HG02610 (cell line): ENCODE measurements around the gene RNF214.
"Not testable (repeated sequence)": the region's sequence is repeated elsewhere in the genome, so short reads cannot be mapped to it uniquely, and the experiment has no call there.

Experiments used
- ATAC-seq: cut with Tn5 transposase; IDR thresholded peaks from one replicate; pipeline ENCODE4 v1.9.1; 2021; ENCODE audit warnings: mild to moderate bottlenecking, moderate library complexity; ENCODE audit not compliant: unreplicated experiment

RNF214 gene

GRCh38 chr11:117232092-117232878 is at the start of gene RNF214:
Gene RNF214, plus strand, starts transcription at chr11:117232671. Its CDS starts 1,602 bp downstream, at chr11:117234273.
- peak; percentile 65 for ATAC-seq

DNA sequence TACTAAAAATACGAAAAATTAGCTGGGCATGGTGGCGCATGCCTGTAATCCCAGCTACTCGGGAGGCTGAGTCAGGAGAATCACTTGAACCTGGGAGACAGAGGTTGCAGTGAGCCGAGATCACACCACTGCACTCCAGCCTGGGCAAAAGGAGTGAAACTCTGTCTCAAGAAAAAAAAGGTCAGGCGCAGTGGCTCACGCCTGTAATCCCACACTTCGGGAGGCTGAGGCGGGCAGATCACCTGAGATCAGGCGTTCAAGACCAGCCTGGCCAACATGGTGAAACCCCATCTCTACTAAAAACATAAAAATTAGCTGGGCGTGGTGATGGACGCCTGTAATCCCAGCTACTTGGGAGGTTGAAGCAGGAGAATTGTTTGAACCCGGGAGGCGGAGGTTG is 49.3 kb upstream of the RNF214 start:
- ATAC-seq, result not testable (repeated sequence)

DNA sequence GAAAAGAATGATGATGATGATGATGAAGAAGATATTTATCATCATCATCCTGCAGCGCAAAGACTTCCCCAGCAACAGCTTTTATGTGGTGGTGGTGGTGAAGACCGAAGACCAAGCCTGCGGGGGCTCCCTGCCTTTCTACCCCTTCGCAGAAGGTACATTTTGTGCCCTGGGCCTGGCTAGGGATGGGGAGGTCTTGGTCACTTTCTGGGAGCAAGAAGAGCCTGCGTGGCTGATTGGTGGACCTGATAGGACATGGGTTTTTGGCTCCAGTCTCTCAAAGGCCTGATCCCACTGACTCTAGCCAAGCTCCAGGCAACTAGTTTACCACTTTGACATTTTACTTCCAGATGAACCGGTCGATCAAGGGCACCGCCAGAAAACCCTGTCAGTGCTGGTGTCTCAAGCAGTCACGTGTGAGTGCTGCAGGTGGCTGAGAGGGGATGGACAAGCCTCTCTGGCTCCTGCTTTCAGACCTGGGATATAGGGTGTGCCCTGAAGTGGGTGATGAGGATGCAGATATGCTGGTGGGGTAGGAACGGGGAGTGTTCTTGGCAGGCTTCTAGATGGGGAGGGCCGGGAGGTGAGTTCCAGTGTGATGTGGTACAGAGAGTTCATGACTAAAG is 48.6 kb upstream of the RNF214 start:
- no peak for ATAC-seq

- no peak for ATAC-seq
These were observed 46.6 kb upstream of the RNF214 start for GRCh38 chr11:117185736-117186430.

- ATAC-seq, result no peak
These were observed 46.1 kb upstream of the RNF214 start for GRCh38 chr11:117186431-117186761.

DNA sequence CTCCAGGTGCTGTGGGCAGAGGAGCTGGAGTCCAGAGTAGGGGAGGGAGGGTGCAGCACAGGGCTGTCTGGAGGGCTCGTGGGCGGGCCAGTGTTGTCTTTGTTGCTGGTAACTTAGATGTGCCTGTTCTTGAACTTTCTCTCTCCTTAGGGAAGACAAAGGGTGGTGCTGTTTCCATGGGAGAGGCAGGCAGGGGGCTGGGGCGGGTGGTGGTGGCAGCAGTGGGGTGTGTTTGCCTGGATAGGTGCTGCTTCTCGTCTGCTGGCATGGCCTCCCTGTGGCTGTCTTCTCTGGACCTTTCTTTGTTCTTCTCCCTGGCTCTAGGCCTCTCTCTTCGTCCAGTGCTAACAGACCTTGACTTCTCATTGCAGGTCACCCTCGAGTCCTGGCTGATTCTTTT is 45.5 kb upstream of the RNF214 start:
- ATAC-seq, result no peak

DNA sequence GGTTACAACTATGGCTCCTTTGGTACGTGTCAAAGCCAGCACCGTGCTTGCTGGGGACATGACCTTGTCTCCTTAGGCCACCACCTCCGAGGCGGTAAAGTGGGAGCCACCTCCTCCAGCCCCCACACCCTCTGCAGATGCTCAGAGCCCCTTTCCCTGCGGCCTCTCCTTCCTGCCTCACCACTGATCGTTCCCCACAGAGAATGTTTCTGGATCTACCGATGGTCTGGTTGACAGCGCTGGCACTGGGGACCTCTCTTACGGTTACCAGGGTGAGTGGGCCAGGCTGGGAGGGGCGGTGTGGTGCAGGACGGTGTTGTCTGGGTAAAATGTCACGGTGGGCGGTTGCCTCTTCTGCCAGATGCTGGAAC is 45.1 kb upstream of the RNF214 start:
- ATAC-seq, result no peak

DNA sequence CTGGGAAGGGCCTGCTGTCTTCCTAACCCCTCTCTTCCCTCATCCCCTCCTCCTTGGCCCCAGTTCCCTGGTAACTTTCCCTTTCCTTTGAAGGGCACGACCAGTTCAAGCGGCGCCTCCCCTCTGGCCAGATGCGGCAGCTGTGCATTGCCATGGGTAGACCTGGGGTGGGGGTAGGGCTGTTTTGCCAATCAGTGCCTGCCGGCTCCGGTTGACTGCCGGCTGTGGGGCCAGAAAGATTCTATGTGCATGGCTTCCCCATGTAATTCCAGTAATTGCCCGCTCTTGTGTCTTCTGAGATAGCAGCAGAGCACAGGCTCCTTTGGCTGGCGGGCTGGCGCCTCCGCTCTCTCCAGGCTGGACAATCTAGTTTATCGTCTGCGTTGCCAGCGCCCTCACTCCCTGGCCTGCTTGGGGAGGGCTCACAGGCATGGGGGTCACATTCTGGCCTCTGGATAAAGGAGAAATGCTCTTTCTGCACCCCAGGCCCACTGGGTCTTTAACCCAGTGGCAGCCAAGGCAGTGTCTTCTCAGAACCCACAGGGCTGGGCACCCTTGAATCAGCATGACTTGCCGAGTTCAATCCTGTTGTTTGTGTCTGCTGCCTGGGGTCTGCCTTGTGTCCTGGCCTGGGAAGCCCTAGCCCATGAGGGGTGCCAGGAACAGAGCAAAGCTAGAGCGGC is 44.5 kb upstream of the RNF214 start:
- no peak for ATAC-seq

GRCh38 chr11:117188620-117189081 is 43.8 kb upstream of the RNF214 start:
- no peak for ATAC-seq

- ATAC-seq, result peak; percentile 61
These were observed 43.1 kb upstream of the RNF214 start for GRCh38 chr11:117189191-117189940.

- ATAC-seq, result no peak
These were observed 42.4 kb upstream of the RNF214 start for GRCh38 chr11:117189941-117190544.

DNA sequence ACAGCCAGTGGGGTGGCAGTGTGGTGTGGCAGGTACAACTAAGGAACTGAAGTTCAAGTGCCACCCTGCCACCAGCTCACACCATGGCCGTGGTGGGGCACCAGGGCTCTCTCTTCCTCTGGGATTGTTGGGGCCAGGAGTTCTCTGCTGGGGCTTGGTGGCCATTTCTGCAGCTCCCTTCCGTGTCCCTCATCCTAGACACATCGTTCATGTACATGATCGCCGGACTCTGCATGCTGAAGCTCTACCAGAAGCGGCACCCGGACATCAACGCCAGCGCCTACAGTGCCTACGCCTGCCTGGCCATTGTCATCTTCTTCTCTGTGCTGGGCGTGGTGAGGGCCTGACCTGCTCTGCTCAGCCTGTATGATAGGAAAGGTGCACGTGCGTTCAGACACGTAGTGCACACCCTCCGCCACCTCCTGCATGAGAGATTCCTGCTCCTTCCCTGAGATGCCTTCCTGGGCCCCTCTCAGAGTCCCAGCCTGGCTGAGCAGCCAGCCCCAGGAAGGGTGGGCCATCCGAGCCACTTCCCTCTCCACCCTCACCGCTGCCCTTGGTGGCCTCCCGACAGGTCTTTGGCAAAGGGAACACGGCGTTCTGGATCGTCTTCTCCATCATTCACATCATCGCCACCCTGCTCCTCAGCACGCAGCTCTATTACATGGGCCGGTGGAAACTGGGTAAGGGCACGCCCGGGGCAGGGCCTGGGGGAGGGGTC is 40.6 kb upstream of the RNF214 start:
- ATAC-seq, result no peak

DNA sequence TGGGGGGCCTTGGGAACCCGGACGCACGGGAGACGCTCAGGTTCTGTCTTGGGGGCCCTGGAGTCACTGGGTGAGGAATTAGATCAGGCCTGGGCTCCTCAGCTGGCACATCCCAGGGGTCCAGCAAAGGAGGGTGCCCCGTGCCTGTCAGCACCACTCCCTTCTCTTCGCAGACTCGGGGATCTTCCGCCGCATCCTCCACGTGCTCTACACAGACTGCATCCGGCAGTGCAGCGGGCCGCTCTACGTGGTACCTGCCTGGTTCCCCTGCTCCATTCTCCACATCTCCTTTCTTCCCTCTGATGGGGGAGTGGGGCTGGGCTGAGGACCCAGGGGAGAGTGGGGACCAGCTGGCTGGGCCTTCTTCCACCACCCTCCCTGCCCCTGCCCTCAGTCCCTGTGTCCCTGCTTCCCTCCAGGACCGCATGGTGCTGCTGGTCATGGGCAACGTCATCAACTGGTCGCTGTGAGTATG is 40.0 kb upstream of the RNF214 start:
- ATAC-seq, result no peak

DNA sequence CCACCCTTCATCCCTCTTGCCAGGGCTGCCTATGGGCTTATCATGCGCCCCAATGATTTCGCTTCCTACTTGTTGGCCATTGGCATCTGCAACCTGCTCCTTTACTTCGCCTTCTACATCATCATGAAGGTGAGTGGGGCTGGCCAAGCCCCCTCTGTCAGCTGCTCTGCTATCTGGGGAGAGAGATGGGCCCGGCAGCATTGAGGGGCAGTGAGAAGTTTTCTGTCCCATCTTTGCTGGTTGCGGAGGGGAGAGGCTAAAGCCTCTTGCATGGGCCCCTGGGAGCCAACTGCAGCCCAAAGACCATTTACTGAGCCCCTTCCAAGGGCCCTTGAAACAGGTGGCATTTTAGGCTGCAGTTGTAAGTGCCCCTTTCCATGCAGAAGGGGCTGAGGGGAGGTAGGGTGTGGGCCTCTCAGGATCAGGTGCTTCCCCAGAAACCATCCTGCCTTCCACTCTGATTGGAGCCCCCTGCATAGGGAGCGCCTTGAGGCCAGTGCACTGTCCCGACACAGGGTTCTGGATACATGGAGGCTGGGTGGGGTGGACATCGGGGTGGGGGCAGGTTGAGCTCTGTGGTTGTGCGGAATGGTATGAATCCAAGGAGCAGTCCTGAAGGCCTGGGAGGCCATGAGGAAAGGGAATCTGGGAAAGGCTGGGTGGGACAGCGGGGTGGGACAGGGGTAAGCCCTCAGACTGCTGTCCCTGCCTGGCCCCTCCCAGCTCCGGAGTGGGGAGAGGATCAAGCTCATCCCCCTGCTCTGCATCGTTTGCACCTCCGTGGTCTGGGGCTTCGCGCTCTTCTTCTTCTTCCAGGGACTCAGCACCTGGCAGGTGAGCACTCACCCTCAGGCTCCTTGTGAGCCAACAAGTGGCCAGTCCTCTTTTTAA is 39.1 kb upstream of the RNF214 start:
- ATAC-seq, result no peak

DNA sequence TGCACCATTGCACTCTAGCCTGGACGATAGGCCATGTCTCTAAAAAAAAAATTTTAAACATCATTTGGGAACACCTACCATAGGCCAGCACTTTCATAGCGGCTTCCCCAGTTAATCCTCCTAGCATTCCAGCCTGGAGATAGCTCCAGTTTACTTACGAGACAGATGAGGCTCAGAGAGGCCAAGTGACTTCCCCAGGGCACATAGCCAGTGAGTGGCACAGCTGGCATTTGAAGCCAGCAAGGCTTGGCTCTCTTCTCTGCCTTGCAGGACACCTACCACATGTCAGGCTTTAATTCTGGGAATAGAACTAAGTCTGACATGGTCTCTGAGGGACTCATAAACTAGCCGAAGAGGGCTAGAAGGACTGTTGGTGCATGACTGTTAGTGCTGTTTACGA is 38.2 kb upstream of the RNF214 start:
- ATAC-seq, result no peak

DNA sequence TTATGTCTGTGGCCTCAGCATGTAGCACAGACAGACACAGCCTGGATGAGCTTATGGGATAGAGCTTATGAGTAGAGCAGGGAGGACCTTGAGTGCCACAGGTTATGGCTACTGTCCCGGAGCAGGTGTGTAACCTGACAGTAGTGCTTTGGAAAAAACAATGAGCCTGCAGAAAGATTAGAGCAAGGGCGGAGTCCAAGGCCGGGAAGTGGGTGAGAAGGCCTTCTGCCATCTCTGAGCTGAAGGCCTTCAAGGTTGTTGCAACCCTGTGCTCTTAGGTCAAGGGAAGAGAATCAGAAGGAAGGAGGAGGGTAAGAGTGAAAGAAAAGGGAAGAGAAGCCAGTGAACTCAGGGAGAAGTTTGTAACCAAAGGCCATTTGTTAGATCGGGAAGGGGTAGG is 37.2 kb upstream of the RNF214 start:
- no peak for ATAC-seq

DNA sequence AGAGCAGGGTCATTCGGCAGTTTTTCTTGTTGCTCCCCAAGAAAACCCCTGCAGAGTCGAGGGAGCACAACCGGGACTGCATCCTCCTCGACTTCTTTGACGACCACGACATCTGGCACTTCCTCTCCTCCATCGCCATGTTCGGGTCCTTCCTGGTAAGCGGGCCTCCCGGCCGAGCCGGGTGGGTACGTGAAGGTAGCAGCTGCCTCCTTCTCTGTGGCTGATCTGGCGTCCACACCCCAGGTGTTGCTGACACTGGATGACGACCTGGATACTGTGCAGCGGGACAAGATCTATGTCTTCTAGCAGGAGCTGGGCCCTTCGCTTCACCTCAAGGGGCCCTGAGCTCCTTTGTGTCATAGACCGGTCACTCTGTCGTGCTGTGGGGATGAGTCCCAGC is 36.7 kb upstream of the RNF214 start:
- ATAC-seq, result no peak

- no peak for ATAC-seq
These were observed 35.5 kb upstream of the RNF214 start for GRCh38 chr11:117197006-117197405.
